Urinary bladder (tissue), 4 donors: Measurements from ENCODE around the gene AMACR. TPM values are rescaled to one million over a fixed set of nuclear protein-coding genes. Genes with fewer than 3 reads are reported as not detected.
"Not testable (repeated sequence)": the region's sequence is repeated elsewhere in the genome, so short reads cannot be mapped to it uniquely, and the experiment has no call there.

ENCODE experiments used
- DNase-seq: peaks from one replicate; pipeline ENCODE4 v3.0.0-alpha.2; 2015; ENCODE audit errors: extremely low spot score
- H3K27ac ChIP-seq: one replicate; pipeline ENCODE4 v1.5.1; 2013; ENCODE audit warnings: low read depth, mild to moderate bottlenecking, moderate library complexity
- H3K36me3 ChIP-seq: one replicate; pipeline ENCODE4 v1.6.1; 2013; ENCODE audit warnings: mild to moderate bottlenecking, moderate library complexity; ENCODE audit not compliant: insufficient read depth
- H3K4me1 ChIP-seq: one replicate; pipeline ENCODE4 v1.6.1; 2013; ENCODE audit warnings: mild to moderate bottlenecking, moderate library complexity; ENCODE audit not compliant: insufficient read depth
- H3K4me3 ChIP-seq: one replicate; pipeline ENCODE4 v1.5.1; 2013; ENCODE audit warnings: low read depth, low read length
- WGBS: extraction: QIAGEN DNeasy Blood & Tissue Kit; methylation state at CpG from one replicate; pipeline ENCODE4 v1.1.7; 2013; 5-methylcytosine and 5-hydroxymethylcytosine counted together
- polyA plus RNA-seq: library from polyadenylated mRNA; stranded (reverse); fragments of 200-250 nt; gene quantifications from one replicate; pipeline ENCODE4 v1.2.3, GENCODE V29; 2013
- total RNA-seq: library from RNA; depleted of rRNA; stranded (reverse); fragments of >200 nt; gene quantifications from one replicate; pipeline ENCODE4 v1.2.3, GENCODE V29; 2014
- donor health status: healthy with polysubstance abuse.
- donor health status: healthy.

The AMACR gene
- total and polyA plus RNA-seq, 2 donors = 11.9 to 16.2 TPM

- no peaks in the 10 kb centered on the region for H3K36me3 ChIP-seq
- no peaks in the 10 kb centered on the region for H3K4me1 ChIP-seq
- H3K4me3 ChIP-seq = no peak overlapping the region
- H3K27ac ChIP-seq = no peak overlapping the region
- WGBS = 57% methylated on average over 2 of the region's 2 CpGs
- no peak for DNase-seq
Observed at GRCh38 chr5:33958176-33958575, 49.7 kb downstream of the AMACR start.

- Histone ChIP-seq H3K36me3 (no peaks in the 10 kb centered on the region), H3K4me3 (no peak overlapping the region), H3K27ac (no peak overlapping the region), H3K4me1 (no peaks in the 10 kb centered on the region)
- DNase-seq = no peak
- WGBS = 55% methylated on average over 2 of the region's 2 CpGs
Observed at GRCh38 chr5:33957577-33958150, 50.2 kb downstream of the AMACR start.

- not testable (repeated sequence) for DNase-seq, H3K4me3 ChIP-seq, H3K4me1 ChIP-seq, H3K36me3 ChIP-seq, H3K27ac ChIP-seq
- 77% methylated on average over 5 of the region's 5 CpGs for WGBS
Observed at GRCh38 chr5:33952175-33952574, 55.7 kb downstream of the AMACR start.

DNA sequence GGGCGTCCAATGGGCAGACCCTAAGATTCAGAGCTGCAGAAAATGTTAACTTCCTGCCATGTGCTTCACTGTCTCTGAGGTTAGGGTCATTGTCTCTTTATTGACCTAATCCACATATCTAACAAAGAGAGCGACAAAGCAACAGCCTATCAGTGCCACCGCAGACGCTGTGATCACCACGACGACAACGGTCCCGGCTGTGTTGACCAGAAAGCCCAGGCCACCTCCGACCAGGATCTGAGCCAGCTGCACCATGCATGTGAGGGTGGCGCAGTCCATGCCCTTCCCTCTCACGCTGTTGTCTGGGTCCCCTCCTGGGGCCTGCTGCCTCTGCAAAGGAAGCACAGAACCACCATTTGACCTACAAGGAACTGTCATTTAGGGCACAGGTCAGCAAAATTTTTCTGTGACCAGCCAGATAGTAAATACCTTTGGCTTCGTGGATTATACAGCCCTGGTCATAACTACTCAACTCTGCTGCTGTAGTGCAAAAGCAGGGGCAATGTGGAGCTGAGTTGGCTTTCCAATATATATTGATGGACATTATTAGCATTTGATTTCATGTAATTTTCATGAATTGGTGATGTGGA is 63.2 kb downstream of the AMACR start:
- H3K36me3 ChIP-seq = no peaks in the 10 kb centered on the region
- WGBS = 79% methylated on average over 12 of the region's 12 CpGs
- DNase-seq = no peak
- H3K4me3 ChIP-seq = no peak overlapping the region
- no peaks in the 10 kb centered on the region for H3K4me1 ChIP-seq
- H3K27ac ChIP-seq = no peak overlapping the region

GRCh38 chr5:33941090-33941489 is 66.8 kb downstream of the AMACR start:
- WGBS = 81% methylated on average over 5 of the region's 5 CpGs
- no peaks in the 10 kb centered on the region for H3K36me3 ChIP-seq
- DNase-seq = no peak
- no peaks in the 10 kb centered on the region for H3K4me1 ChIP-seq
- no peak overlapping the region for H3K4me3 ChIP-seq
- no peak overlapping the region for H3K27ac ChIP-seq

DNA sequence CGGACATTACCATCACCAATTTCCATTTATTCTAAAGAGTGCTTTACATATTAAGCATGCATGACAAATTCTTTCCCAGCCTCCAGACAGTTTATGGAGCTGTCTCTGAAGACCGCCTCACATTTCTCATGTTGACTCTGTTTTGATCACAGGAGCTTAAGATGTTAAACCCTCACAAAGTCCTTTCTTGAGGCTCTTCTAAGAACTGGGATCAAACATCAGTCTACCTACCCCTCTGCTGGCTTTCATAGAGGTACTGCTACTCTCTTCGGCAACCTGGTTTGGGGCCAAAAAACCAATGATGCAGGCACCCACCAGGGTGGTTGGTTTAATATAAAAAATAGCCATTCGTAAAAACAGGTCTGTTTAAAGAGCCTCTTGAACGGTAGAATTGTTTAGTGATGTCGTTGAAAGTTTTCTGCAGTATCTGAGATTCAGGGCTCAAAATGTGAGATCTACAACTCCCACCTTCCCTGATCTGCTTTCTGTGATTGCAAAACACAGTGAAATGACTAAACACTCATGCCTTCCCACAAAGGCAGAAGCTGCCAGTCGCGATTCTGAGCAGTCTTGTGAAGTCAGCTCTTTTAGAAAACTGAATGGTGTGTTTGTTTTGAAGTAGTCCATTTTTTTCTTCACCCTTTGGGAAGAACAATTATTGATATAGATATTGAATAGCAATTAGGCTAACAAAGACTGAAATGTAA is 68.1 kb downstream of the AMACR start:
- no peaks in the 10 kb centered on the region for H3K36me3 ChIP-seq
- no peak overlapping the region for H3K27ac ChIP-seq
- WGBS = 69% methylated on average over 8 of the region's 8 CpGs
- H3K4me1 ChIP-seq = no peaks in the 10 kb centered on the region
- DNase-seq = no peak
- H3K4me3 ChIP-seq = no peak overlapping the region

DNA sequence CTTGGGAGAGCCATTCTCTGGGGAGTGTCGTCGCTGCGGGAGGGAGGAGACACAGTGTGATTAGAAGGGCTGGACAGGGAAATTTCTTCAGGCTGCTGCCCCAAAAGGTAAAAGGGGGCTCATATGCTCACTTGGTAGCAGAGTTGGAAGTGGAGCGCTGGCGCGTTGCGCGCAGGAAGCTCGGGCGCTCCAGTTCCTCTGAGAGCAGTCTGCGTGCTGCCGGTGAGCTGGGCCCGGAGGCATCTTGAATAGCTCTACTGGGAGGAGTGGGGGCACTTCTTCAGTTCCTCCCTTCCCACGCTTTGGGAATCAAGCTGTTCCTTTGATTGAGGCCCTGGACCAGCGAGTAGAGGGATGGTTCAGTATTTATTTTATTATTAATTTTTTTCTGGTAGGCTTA is 69.0 kb downstream of the AMACR start:
- H3K4me3 ChIP-seq = no peak overlapping the region
- H3K36me3 ChIP-seq = no peaks in the 10 kb centered on the region
- DNase-seq = no peak
- H3K4me1 ChIP-seq = no peaks in the 10 kb centered on the region
- H3K27ac ChIP-seq = no peak overlapping the region
- 6% methylated on average over 15 of the region's 15 CpGs for WGBS

DNA sequence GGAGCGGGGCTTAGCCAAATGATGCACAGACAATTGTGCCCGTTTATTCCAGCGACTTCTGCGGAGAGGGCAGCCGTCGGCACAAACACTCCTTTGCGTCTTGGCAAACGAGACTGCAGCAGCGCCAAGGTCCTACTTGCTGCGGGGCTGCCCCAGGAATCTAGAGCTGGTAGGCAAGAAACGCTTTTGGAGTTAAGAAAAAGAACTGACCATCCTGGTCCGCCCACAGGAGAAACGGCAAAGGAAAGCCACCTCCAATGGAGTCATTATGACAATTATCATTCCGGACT is 69.4 kb downstream of the AMACR start:
- Histone ChIP-seq H3K4me1 (no peaks in the 10 kb centered on the region), H3K27ac (no peak overlapping the region), H3K36me3 (no peaks in the 10 kb centered on the region), H3K4me3 (no peak overlapping the region)
- WGBS = 13% methylated on average over 14 of the region's 14 CpGs
- DNase-seq = no peak

DNA sequence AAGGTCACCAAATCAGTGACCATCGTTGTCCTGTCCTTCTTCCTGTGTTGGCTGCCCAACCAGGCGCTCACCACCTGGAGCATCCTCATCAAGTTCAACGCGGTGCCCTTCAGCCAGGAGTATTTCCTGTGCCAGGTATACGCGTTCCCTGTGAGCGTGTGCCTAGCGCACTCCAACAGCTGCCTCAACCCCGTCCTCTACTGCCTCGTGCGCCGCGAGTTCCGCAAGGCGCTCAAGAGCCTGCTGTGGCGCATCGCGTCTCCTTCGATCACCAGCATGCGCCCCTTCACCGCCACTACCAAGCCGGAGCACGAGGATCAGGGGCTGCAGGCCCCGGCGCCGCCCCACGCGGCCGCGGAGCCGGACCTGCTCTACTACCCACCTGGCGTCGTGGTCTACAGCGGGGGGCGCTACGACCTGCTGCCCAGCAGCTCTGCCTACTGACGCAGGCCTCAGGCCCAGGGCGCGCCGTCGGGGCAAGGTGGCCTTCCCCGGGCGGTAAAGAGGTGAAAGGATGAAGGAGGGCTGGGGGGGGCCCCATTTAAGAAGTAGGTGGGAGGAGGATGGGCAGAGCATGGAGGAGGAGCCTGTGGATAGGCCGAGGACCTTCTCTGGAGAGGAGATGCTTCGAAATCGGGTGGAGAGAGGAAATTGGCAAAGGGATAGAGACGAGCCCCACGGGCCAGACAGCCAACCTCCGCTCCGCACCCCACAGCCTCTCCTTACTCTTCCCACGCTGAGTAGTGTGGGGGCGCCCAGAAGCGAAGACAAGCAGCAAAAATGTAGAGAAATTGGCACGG is 69.9 kb downstream of the AMACR start:
- Histone ChIP-seq H3K27ac (no peak overlapping the region), H3K36me3 (no peaks in the 10 kb centered on the region), H3K4me3 (no peak overlapping the region), H3K4me1 (no peaks in the 10 kb centered on the region)
- DNase-seq = no peak
- WGBS = 14% methylated on average over 54 of the region's 54 CpGs

GRCh38 chr5:33937017-33937706 is 70.7 kb downstream of the AMACR start:
- Histone ChIP-seq H3K36me3 (no peaks in the 10 kb centered on the region), H3K27ac (no peak overlapping the region), H3K4me3 (no peak overlapping the region), H3K4me1 (no peaks in the 10 kb centered on the region)
- no peak for DNase-seq
- 28% methylated on average over 54 of the region's 54 CpGs for WGBS

DNA sequence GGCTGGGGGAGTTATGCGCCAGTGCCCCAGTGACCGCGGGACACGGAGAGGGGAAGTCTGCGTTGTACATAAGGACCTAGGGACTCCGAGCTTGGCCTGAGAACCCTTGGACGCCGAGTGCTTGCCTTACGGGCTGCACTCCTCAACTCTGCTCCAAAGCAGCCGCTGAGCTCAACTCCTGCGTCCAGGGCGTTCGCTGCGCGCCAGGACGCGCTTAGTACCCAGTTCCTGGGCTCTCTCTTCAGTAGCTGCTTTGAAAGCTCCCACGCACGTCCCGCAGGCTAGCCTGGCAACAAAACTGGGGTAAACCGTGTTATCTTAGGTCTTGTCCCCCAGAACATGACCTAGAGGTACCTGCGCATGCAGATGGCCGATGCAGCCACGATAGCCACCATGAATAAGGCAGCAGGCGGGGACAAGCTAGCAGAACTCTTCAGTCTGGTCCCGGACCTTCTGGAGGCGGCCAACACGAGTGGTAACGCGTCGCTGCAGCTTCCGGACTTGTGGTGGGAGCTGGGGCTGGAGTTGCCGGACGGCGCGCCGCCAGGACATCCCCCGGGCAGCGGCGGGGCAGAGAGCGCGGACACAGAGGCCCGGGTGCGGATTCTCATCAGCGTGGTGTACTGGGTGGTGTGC is 71.4 kb downstream of the AMACR start, which contains the start of gene RXFP3:
RXFP3 (plus strand) TSS at position 6 of the 636 bp plus-strand sequence; CDS start at position 361, 355 bp downstream.
- H3K27ac ChIP-seq = no peak within 1 kb of the TSS
- no peaks in the 10 kb centered on the region for H3K36me3 ChIP-seq
- no peak for DNase-seq
- no peak within 1 kb of the TSS for H3K4me3 ChIP-seq
- 5% methylated on average over 45 of the region's 45 CpGs for WGBS
- no peaks in the 10 kb centered on the region for H3K4me1 ChIP-seq
